ENCODE data around the gene POC1A.

Gene POC1A

DNA sequence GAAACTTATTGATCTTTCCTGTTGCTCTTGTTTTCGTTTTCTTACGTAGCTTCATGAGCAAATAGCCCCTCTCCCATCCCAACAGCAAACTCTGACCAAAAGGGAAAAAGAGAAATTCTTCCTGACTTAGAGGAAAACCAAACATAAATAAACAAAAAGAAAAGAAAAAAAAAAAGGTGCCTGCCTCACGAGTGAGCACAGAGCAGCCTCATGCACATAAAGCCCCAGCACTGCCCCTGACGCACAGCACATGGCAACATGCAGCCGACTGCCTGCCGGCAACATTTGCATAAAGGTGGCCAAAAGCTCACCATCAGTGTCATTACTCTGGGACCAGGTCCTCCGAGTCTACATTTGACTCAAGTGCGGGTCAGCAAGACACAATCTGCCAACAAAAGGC, 6.4 kb downstream of the POC1A start:
- Histone ChIP-seq H3K9me3 (ENCODE audit: control insufficient read depth, insufficient read depth, low read depth, low read length) (no peaks in the 10 kb centered on the region), H3K4me3 (ENCODE audit: low read depth, low read length) (no peak overlapping the region), H3K4me1 (ENCODE audit: control insufficient read depth, insufficient read depth, low read length) (no peaks in the 10 kb centered on the region), H3K36me3 (ENCODE audit: control insufficient read depth in 2 of 2, insufficient read depth in 1 of 2, low read length in 2 of 2) (peaks cover 3 to 74% of the 10 kb centered on the region in 2 experiments; a peak in 2 of 3 replicates), H3K27ac (ENCODE audit: extremely low read depth, low read depth, low read length) (no peak overlapping the region)
- TF ChIP-seq ZIC2 (tag by site-specific recombination; IDR thresholded peaks at IDR 0.05) (no peak), ZXDB (tag by site-specific recombination; IDR thresholded peaks at IDR 0.05) (no peak)
- TF ChIP-seq, protein P1, sequence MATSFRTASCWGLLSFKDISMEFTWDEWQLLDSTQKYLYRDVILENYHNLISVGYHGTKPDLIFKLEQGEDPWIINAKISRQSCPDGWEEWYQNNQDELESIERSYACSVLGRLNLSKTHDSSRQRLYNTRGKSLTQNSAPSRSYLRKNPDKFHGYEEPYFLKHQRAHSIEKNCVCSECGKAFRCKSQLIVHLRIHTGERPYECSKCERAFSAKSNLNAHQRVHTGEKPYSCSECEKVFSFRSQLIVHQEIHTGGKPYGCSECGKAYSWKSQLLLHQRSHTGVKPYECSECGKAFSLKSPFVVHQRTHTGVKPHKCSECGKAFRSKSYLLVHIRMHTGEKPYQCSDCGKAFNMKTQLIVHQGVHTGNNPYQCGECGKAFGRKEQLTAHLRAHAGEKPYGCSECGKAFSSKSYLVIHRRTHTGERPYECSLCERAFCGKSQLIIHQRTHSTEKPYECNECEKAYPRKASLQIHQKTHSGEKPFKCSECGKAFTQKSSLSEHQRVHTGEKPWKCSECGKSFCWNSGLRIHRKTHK (tag by site-specific recombination; IDR thresholded peaks at IDR 0.05) = no peak
- ChIA-PET CTCF (interaction anchor here (0.6 to 1.4 kb wide), 3 partner anchors 27 to 147 kb away, joined by 3 to 4 read pairs (median 3); no protein-coding TSS in a partner anchor), POLR2A (interaction anchor here (0.6 kb wide), 1 partner anchor 164 kb away, joined by 3 read pairs; the partner anchor contains the start of gene ACY1)

DNA sequence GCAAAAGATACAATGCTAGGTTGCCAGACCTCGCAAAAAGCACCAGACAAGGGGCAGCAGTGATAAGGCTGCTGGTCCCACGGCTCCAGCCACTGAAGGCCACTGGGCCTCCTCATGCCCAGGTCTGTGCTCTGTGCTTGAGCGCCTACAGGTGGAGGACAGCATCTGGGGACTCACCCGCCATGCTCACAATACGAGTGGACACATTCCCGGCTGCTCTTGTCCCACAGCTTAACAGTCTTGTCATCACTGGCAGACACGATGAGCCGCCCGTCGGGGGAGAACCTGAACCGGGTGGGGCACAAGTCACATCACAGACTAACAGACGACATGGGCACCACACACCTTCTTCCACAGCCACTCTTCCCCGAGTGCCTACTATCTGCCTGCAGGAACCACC, 7.4 kb downstream of the POC1A start:
- ChIA-PET CTCF (interaction anchor here (0.6 to 2.8 kb wide), 6 partner anchors 15 to 300 kb away, joined by 3 to 32 read pairs (median 4); no protein-coding TSS in a partner anchor), POLR2A (no interaction called here)
- Histone ChIP-seq H3K4me1 (ENCODE audit: control insufficient read depth, insufficient read depth, low read length) (no peaks in the 10 kb centered on the region), H3K4me3 (ENCODE audit: low read depth, low read length) (no peak overlapping the region), H3K9me3 (ENCODE audit: control insufficient read depth, insufficient read depth, low read depth, low read length) (no peaks in the 10 kb centered on the region), H3K36me3 (ENCODE audit: control insufficient read depth in 2 of 2, insufficient read depth in 1 of 2, low read length in 2 of 2) (peaks cover 3 to 84% of the 10 kb centered on the region in 2 experiments; a peak in 2 of 3 replicates), H3K27ac (ENCODE audit: extremely low read depth, low read depth, low read length) (no peak overlapping the region)
- TF ChIP-seq, protein P2, sequence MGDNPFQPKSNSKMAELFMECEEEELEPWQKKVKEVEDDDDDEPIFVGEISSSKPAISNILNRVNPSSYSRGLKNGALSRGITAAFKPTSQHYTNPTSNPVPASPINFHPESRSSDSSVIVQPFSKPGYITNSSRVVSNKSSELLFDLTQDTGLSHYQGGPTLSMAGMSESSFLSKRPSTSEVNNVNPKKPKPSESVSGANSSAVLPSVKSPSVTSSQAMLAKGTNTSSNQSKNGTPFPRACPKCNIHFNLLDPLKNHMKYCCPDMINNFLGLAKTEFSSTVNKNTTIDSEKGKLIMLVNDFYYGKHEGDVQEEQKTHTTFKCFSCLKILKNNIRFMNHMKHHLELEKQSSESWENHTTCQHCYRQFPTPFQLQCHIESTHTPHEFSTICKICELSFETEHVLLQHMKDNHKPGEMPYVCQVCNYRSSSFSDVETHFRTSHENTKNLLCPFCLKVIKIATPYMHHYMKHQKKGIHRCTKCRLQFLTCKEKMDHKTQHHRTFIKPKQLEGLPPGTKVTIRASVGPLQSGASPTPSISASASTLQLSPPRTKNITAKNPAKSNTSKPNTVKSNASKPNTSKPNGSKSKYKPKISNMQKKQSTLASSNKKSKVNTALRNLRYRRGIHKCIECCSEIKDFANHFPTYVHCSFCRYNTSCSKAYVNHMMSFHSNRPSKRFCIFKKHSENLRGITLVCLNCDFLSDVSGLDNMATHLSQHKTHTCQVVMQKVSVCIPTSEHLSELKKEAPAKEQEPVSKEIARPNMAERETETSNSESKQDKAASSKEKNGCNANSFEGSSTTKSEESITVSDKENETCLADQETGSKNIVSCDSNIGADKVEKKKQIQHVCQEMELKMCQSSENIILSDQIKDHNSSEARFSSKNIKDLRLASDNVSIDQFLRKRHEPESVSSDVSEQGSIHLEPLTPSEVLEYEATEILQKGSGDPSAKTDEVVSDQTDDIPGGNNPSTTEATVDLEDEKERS (tag by site-specific recombination; IDR thresholded peaks at IDR 0.05) = no peak
- TF ChIP-seq ZNF214 (tag by site-specific recombination; IDR thresholded peaks at IDR 0.05; ENCODE audit: borderline replicate concordance) (no peak), ZNF544 (tag by site-specific recombination; IDR thresholded peaks at IDR 0.05) (no peak), ZNF555 (tag by site-specific recombination; conservative IDR thresholded peaks at IDR 0.05) (no peak), IKZF3 (tag by site-specific recombination; IDR thresholded peaks at IDR 0.05) (no peak), ZBTB17 (tag by site-specific recombination; IDR thresholded peaks at IDR 0.05) (no peak), ZNF146 (tag by site-specific recombination; IDR thresholded peaks at IDR 0.05) (no peak), ZNF354C (tag by site-specific recombination; IDR thresholded peaks at IDR 0.05; ENCODE audit: borderline replicate concordance, low read depth) (no peak), GFI1B (tag by site-specific recombination; IDR thresholded peaks at IDR 0.05) (no peak), ZNF514 (tag by site-specific recombination; IDR thresholded peaks at IDR 0.05) (no peak)
- TF ChIP-seq, protein P3, sequence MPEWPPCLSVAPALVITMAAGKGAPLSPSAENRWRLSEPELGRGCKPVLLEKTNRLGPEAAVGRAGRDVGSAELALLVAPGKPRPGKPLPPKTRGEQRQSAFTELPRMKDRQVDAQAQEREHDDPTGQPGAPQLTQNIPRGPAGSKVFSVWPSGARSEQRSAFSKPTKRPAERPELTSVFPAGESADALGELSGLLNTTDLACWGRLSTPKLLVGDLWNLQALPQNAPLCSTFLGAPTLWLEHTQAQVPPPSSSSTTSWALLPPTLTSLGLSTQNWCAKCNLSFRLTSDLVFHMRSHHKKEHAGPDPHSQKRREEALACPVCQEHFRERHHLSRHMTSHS (tag by site-specific recombination; IDR thresholded peaks at IDR 0.05) = no peak
- TF ChIP-seq, protein P4, sequence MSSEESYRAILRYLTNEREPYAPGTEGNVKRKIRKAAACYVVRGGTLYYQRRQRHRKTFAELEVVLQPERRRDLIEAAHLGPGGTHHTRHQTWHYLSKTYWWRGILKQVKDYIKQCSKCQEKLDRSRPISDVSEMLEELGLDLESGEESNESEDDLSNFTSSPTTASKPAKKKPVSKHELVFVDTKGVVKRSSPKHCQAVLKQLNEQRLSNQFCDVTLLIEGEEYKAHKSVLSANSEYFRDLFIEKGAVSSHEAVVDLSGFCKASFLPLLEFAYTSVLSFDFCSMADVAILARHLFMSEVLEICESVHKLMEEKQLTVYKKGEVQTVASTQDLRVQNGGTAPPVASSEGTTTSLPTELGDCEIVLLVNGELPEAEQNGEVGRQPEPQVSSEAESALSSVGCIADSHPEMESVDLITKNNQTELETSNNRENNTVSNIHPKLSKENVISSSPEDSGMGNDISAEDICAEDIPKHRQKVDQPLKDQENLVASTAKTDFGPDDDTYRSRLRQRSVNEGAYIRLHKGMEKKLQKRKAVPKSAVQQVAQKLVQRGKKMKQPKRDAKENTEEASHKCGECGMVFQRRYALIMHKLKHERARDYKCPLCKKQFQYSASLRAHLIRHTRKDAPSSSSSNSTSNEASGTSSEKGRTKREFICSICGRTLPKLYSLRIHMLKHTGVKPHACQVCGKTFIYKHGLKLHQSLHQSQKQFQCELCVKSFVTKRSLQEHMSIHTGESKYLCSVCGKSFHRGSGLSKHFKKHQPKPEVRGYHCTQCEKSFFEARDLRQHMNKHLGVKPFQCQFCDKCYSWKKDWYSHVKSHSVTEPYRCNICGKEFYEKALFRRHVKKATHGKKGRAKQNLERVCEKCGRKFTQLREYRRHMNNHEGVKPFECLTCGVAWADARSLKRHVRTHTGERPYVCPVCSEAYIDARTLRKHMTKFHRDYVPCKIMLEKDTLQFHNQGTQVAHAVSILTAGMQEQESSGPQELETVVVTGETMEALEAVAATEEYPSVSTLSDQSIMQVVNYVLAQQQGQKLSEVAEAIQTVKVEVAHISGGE (tag by site-specific recombination; conservative IDR thresholded peaks at IDR 0.05; ENCODE audit: low read depth) = no peak

Measured in HEK293 (cell line).